ENCODE measurements around the gene ABCA1.

DNA sequence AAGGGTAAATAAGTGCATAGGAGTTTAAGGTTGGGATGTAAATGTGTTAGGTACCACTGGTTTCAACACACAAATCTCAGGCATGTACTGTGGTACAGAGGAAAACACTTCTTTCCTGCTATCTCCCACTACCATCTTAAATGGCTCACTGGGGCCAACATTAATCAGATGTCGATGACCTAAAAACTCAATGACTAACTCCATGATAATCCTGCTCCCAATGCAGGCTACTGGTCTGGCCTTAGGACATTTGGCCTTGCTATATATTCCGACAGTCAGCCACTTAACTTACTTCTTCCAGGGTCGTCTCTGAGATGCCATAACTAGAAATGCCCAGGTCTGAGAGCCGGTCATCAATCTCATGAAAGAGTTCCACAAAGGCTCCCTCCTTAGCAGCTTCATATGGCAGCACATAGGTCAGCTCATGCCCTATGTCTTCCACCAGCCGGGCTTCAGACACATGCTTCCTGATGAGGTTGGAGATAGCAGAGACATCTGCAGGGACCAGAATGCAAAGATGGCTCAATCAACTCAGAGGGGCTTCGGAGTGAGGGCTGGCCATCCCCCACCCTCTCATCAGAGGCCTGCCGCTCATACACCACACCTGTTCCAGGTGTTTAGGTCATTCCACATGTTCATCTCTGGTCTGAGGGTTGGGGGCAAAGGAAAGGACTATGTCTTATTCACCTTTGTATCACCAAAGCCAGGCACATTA lies 111.9 kb downstream of the ABCA1 start:
- TF ChIP-seq, protein P1, sequence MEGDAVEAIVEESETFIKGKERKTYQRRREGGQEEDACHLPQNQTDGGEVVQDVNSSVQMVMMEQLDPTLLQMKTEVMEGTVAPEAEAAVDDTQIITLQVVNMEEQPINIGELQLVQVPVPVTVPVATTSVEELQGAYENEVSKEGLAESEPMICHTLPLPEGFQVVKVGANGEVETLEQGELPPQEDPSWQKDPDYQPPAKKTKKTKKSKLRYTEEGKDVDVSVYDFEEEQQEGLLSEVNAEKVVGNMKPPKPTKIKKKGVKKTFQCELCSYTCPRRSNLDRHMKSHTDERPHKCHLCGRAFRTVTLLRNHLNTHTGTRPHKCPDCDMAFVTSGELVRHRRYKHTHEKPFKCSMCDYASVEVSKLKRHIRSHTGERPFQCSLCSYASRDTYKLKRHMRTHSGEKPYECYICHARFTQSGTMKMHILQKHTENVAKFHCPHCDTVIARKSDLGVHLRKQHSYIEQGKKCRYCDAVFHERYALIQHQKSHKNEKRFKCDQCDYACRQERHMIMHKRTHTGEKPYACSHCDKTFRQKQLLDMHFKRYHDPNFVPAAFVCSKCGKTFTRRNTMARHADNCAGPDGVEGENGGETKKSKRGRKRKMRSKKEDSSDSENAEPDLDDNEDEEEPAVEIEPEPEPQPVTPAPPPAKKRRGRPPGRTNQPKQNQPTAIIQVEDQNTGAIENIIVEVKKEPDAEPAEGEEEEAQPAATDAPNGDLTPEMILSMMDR (IDR thresholded peaks at IDR 0.05; ENCODE audit: low read depth, low read length) = no peak
- TF ChIP-seq EZH2phosphoT487 (IDR thresholded peaks at IDR 0.05; ENCODE audit: low read depth) = no peak

Measured in OCI-LY3 (cell line).